Mammary epithelial cell (primary cell): Measurements from ENCODE around the gene RGP1.

Experiments
- CTCF ChIP-seq, 2 donors: IDR thresholded peaks in 1 of 2; conservative IDR thresholded peaks in 1 of 2; 2 replicates each; pipeline ENCODE4 v1.5.1; 2011 to 2012; ENCODE audit warnings: inconsistent platforms in 2 of 2, low read length in 2 of 2, mild to moderate bottlenecking in 2 of 2, control low read depth in 1 of 2, low read depth in 1 of 2; ENCODE audit not compliant: insufficient read depth in 1 of 2; ENCODE audit errors: extremely low read depth in 1 of 2
- EZH2 ChIP-seq: IDR thresholded peaks from 2 replicates; pipeline ENCODE4 v1.6.1; 2012; ENCODE audit warnings: low read length, inconsistent platforms, borderline replicate concordance

GRCh38 chr9:35756275-35757225 lies 7.5 kb downstream of the RGP1 start:
- TF ChIP-seq CTCF (conservative IDR thresholded peaks at IDR 0.05 in 1 of 2, IDR thresholded peaks at IDR 0.05 in 1 of 2; ENCODE audit: extremely low read depth in 1 of 2, insufficient read depth in 1 of 2, low read depth in 1 of 2, low read length in 2 of 2) (peak; percentile 48 to 77), EZH2 (no peak)
